Measurements from ENCODE around the gene FIBP.

The FIBP gene

DNA sequence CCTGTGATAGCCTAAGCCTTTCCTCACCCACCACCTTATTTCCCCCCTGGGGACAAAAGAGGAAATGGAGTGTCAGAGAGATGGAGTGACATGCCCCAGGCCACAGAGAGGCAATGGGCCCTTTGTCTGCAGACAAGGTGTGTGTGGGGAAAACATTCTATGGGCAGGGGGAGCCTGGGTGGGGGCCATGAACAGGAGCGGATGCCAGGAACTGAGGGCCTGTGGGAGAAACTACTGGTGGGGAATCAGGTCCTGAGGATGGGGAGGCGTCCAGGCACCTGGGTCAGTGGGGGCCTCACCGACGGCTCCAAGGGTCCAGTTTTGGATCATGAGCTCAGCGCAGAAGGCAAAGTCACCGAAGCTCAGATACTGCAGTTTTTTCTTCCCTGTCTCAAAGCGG, 3.0 kb downstream of the FIBP start:
- TF ChIP-seq, protein P1, sequence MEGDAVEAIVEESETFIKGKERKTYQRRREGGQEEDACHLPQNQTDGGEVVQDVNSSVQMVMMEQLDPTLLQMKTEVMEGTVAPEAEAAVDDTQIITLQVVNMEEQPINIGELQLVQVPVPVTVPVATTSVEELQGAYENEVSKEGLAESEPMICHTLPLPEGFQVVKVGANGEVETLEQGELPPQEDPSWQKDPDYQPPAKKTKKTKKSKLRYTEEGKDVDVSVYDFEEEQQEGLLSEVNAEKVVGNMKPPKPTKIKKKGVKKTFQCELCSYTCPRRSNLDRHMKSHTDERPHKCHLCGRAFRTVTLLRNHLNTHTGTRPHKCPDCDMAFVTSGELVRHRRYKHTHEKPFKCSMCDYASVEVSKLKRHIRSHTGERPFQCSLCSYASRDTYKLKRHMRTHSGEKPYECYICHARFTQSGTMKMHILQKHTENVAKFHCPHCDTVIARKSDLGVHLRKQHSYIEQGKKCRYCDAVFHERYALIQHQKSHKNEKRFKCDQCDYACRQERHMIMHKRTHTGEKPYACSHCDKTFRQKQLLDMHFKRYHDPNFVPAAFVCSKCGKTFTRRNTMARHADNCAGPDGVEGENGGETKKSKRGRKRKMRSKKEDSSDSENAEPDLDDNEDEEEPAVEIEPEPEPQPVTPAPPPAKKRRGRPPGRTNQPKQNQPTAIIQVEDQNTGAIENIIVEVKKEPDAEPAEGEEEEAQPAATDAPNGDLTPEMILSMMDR (IDR thresholded peaks at IDR 0.05; ENCODE audit: low read depth, low read length): no peak
- H3K4me3 ChIP-seq (replicated peaks in 1 of 2; ENCODE audit: low read depth in 2 of 2, low read length in 2 of 2): no peak overlapping the region

DNA sequence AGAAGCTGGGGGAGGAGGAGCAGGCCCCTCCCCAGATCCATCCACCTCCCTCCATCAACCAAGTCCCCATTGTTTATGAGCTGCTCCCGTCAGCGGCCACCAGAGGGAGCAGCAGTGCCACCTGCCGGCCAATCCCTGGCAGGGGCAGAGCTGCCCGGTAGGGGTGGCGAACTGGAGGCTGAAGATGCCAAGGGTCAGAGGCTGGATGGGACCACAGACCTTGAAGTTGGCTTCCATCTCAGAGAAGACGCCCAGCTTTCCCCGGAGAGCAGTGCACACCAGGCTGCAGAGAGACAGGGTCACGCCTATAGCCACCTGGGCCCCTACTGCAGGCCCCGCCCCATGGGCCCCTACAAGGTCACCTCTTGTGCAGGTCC, 3.6 kb downstream of the FIBP start:
- TF ChIP-seq, protein P1 (IDR thresholded peaks at IDR 0.05; ENCODE audit: low read depth, low read length): peak; percentile 99
- DNase-seq (ENCODE audit: low read depth in 2 of 2): peak; percentile 78 to 84
- no peak overlapping the region for H3K4me3 ChIP-seq (replicated peaks in 1 of 2; ENCODE audit: low read depth in 2 of 2, low read length in 2 of 2)

More for the DNA sequence above, 3.0 kb downstream of the FIBP start:
- no peak for DNase-seq (ENCODE audit: low read depth in 2 of 2)

DNA sequence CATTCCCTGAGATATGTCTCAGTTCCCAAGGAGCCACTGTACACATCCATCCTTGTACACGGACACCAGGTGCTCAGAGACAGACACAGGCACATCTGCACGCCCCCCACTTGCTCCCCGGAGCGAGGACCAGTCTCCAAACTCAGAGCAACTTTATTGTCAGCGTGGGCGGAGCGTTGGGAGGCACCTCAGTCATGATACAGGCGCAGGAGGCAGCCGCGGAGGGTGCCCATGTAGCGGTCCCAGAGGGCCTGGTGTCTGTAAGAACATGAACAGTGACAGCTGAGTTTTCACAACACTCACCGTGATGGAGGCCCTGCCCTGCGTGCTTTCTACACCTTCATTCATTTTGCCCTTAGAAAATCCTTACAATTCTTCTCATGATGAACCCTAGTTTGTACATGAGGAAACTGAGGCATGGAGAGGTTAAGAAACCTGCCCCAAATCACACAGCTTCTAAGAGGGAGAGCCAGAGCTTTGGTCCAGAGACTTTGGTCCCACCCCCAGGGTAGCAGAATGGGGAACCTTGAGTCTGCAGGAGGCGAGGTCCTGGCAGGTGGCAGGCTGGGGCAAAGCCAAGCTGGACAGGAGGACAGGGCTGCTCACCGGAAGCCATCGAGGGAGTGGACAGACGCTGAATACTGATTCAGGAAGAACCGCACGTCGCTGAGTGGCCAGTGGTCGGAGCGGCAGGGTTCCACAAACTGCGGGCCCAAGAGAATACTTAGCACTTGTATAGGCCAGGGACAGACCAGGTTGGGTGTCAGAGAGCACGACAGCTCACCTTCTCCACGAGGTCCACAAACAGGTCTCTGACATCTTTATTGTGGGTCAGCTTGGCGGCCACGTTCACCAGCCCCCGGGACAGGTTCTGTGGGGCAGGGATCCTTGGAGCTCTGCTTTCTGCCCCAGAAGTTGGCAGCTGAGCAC, 4.2 kb downstream of the FIBP start:
- no peak overlapping the region for H3K4me3 ChIP-seq (replicated peaks in 1 of 2; ENCODE audit: low read depth in 2 of 2, low read length in 2 of 2)
- no peak for DNase-seq (ENCODE audit: low read depth in 2 of 2)
- TF ChIP-seq, protein P1 (IDR thresholded peaks at IDR 0.05; ENCODE audit: low read depth, low read length): no peak

DNA sequence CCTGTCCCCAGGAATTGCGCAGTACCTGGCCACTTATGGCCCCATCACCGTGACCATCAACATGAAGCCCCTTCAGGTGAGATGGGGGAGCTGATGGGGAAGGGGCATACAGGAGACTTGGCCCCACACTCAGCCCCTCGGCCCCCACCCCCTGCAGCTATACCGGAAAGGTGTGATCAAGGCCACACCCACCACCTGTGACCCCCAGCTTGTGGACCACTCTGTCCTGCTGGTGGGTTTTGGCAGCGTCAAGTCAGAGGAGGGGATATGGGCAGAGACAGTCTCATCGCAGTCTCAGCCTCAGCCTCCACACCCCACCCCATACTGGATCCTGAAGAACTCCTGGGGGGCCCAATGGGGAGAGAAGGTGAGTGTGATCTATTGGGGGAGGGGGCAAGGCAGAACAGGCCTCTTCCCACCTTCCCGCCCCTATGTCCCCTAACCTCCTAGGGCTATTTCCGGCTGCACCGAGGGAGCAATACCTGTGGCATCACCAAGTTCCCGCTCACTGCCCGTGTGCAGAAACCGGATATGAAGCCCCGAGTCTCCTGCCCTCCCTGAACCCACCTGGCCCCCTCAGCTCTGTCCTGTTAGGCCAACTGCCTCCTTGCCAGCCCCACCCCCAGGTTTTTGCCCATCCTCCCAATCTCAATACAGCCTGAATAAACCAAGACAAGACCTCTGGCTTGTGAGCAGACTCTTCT, 5.1 kb downstream of the FIBP start:
- DNase-seq (ENCODE audit: low read depth in 2 of 2): no peak
- no peak overlapping the region for H3K4me3 ChIP-seq (replicated peaks in 1 of 2; ENCODE audit: low read depth in 2 of 2, low read length in 2 of 2)
- TF ChIP-seq, protein P1 (IDR thresholded peaks at IDR 0.05; ENCODE audit: low read depth, low read length): no peak

DNA sequence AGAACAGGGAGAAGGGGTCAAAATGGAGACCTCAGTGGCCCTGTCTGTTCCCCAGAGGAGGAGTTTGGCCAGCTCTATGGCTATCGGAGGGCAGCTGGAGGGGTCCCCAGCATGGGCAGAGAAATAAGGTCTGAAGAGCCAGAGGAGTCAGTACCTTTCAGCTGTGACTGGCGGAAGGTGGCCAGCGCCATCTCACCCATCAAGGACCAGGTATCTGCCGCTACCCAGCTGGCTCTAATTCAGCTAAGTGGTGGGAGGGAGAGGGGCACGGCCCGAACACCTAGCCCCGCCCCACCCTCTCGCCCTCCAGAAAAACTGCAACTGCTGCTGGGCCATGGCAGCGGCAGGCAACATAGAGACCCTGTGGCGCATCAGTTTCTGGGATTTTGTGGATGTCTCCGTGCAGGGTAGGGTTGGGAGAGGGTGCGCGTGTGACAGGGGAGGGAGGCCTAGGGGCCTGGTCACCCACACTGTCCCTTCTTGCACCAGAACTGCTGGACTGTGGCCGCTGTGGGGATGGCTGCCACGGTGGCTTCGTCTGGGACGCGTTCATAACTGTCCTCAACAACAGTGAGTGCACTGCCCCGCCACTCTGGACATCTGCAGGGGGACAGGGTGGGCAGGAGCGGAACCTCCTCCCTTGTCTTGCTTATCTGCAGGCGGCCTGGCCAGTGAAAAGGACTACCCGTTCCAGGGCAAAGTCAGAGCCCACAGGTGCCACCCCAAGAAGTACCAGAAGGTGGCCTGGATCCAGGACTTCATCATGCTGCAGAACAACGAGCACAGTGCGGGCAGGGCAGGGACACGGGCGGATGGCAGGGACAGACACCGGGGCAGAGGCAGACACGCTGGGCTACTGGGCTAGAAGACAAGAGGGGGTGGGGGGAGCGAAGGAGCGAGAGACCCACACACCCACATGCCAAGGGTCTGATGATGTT, 5.9 kb downstream of the FIBP start:
- DNase-seq (ENCODE audit: low read depth in 2 of 2): no peak
- H3K4me3 ChIP-seq (replicated peaks in 1 of 2; ENCODE audit: low read depth in 2 of 2, low read length in 2 of 2): no peak overlapping the region
- TF ChIP-seq, protein P1 (IDR thresholded peaks at IDR 0.05; ENCODE audit: low read depth, low read length): no peak

DNA sequence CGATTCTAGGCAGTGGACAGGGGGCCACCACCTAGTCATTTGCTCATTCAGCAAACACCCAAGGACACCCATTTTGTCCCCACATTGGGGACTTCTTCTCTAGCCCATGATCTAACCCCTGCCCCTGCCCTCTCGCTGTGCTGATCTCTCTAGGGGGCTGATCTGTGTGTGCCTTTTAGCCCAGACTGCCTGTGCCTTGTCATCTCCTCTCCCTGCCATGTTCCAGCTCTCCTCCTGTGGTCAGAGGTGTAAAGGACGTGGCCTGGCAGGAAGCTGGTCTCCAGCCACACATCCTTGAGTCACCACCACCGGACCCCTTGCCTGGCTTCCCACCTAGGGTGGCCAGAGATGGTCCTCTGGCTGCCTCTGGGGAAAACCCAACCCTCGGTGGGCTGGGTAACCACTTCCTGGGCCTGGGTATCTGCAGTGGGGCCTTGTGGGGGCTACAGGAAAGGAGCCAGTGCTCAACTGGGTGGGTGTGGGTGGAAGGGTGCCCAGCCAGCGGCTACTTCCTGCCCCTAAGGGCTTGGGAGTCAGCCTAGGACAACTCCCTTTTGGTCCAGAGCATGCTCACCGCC, 7.3 kb downstream of the FIBP start:
- TF ChIP-seq, protein P1 (IDR thresholded peaks at IDR 0.05; ENCODE audit: low read depth, low read length): no peak
- no peak for DNase-seq (ENCODE audit: low read depth in 2 of 2)
- H3K4me3 ChIP-seq (replicated peaks in 1 of 2; ENCODE audit: low read depth in 2 of 2, low read length in 2 of 2): no peak overlapping the region
